H7 (cell line): ENCODE data around the gene KCNJ10. TPM values are rescaled to one million over a fixed set of nuclear protein-coding genes. Genes with fewer than 3 reads are reported as not detected.

Experiments used
- DNase-seq: peaks from one replicate; pipeline ENCODE4 v3.0.0; 2012
- H3K27me3 ChIP-seq: 2 replicates; pipeline ENCODE4 v1.6.0; 2011; ENCODE audit warnings: mild to moderate bottlenecking, low read length; ENCODE audit not compliant: control insufficient read depth, insufficient read depth
- H3K36me3 ChIP-seq: replicated peaks from 2 replicates; pipeline ENCODE4 v1.5.1; 2011; ENCODE audit warnings: low read length; ENCODE audit not compliant: control insufficient read depth, insufficient read depth
- H3K4me3 ChIP-seq: 2 replicates; pipeline ENCODE4 v1.5.1; 2011; ENCODE audit warnings: low read depth, mild to moderate bottlenecking, control low read depth, low read length, moderate library complexity; ENCODE audit not compliant: insufficient read depth
- total RNA-seq: library from RNA; depleted of rRNA; stranded (reverse); fragments of >200 nt; shearing (Covaris generic); gene quantifications from 2 replicates; pipeline ENCODE4 v1.2.3, GENCODE V29; 2014

The KCNJ10 gene
- total RNA-seq, 1 experiment from 2014 or later = not detected

DNA sequence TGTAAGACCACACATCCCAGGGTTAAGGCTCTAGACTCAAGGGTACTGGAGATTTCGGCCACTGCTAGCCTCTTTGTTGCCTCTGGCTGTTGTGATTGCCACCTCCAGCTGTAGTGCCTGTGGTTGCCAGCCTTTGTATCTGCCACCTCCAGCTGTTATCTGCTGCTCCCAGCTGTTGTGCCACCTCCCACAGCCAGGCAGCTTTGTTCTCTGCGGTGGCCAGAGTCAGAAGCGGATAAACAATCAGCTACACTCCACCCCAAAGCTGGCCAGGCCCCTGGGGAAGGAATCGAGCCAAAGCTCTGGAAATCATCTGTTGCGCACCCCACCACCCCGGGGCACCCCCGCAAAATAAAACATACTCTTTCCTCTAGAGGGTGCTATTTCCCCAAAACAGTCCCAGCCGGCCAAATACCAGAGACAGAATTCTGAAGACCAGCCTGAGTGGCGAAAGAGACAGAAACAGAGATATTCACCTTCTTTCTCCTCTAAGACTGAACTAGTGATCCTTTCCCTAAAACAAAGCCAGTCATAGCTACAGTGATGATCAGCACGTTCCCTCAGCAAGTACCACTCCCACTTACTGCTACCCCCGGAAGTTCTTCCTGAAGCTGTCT is 23.4 kb downstream of the KCNJ10 start:
- DNase-seq = peak; percentile 86
- no peaks in the 10 kb centered on the region for H3K36me3 ChIP-seq
- H3K4me3 ChIP-seq = no peak overlapping the region
- H3K27me3 ChIP-seq = peaks cover 13% of the 10 kb centered on the region; the same call in 1 of the 2 replicates

DNA sequence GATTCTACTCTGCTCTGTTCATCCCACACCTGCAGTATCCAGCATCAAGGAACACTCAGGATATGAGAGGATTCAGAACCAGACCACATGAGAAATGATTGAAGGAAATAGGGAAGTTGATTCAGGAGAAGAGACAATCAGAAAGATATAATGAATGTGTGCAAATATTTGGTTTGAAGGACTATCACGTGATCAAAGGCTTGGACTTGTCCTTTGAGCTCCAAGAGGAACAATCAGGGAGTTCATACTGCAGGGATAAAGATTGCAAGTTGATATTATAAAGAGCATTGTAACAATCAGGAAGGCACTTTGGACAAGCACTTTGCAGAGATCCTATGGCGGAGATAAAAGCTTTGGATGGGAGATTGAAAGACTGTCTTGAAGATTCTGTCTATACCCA is 24.3 kb downstream of the KCNJ10 start:
- H3K36me3 ChIP-seq = no peaks in the 10 kb centered on the region
- no peak for DNase-seq
- no peak overlapping the region for H3K4me3 ChIP-seq
- H3K27me3 ChIP-seq = peaks cover 13% of the 10 kb centered on the region; the same call in 1 of the 2 replicates

DNA sequence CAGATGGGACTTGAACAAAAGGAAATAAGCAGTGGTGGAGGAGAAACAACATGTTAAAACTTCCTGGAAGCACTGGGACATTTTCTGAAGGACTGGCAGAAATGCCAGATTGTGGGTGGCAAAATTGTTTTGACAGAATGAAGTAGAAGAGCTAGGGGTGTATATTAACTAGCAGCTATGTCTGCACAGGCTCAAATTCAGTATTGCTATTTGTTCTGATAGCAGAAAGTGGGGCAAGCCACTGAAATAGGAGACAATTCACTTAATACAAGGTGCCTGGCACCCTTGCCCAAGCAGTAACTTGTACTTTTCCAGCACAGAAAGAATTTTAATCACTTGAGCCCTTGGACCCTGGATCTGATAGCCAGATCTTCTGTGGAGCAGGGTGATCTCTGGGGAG is 26.4 kb downstream of the KCNJ10 start:
- Histone ChIP-seq H3K4me3 (no peak overlapping the region), H3K27me3 (peaks cover 13% of the 10 kb centered on the region; the same call in 1 of the 2 replicates), H3K36me3 (no peaks in the 10 kb centered on the region)
- no peak for DNase-seq

DNA sequence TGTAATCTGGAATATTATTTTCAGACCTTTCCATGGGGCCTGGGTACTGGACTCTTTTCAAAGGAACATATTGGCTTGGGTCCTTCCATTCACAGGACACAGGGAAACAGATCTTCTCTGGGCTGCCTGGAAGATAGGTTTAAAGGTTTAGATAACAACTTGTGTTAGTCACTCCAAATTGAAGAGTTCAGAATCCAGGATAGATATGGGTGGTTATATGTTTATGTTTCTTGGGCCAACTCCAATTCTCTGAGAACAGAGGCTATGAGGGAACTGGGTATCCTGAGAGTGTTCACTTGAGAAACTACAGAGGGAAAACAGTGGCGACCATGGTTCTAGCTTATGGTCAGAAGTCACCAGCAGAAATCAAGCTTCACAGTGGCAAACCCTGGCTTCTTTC is 29.5 kb downstream of the KCNJ10 start:
- DNase-seq = no peak
- Histone ChIP-seq H3K27me3 (no peaks in the 10 kb centered on the region; the same call in 1 of the 2 replicates), H3K36me3 (no peaks in the 10 kb centered on the region), H3K4me3 (no peak overlapping the region)

DNA sequence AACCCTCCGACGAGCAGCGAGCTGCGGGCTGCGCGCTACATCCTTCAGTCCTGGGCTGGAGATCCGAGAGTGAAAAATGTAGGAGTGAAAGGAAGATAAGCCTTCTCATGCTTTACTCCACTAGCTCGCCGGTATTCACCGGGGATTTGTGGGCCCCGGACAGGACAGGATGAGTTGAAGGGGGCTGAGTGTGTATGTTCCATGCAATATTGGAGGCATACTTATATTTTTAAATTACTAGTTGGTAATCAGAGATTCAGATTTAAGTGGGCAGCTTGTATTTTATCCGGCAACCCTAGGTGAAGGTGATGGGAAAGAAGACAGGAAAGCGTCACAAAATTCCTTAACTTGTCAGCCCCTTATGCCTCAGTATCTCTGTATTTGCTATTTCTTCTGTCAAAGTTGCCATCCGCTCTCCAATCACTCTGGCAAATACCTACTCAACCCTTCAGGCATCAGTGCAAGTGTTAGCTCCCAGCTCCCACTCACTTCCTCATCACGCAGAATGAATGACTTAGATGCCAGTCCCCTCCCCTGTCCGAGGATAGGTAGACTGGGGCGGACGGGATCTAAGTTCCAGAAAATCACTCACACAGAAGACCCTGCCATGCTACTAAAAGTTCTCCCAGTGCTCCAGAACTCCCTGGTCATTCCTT is 37.7 kb downstream of the KCNJ10 start:
- DNase-seq = peak; percentile 37
- peaks cover 11% of the 10 kb centered on the region; the same call in 1 of the 2 replicates for H3K27me3 ChIP-seq
- H3K4me3 ChIP-seq = peak overlapping the region; percentile 91
- H3K36me3 ChIP-seq = no peaks in the 10 kb centered on the region

DNA sequence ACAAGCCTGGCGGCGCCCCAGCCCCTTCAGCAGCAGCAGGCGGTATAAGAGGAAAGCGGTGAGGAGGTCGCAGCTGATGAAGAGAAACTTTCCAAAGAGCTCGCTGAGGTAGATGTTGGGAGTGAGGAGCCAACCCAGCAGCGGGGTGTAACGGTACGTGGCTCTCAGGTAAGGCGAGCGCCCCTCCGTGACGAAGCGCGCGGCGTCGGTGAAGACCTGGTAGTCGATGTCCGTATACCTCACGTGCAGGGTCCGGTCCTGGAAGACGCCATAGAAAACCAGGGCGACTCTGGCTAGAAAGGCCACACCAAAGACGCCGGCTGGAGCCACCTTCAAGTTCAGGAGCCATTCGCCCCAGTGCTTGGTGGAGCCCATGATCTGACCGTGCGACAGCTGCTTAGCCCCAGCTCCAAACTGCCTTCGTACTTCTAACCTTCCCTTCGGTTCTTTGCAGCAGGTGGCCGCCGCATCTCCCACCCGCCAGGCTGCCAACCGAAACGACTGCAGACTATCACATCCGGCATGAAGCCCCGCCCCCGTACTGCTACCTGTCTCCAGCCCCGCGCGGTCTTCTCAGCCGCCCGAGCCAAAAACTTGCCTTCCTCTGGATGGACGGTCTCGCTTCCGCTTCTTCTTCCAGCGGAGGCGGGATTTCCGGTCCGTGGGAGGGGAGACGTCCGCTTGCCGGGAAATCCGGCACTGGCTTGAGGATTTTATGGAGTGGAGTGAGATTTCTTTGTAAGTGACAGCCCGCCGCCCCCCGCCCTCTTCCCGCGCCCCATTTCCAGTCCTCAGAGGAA is 38.4 kb downstream of the KCNJ10 start, which contains the start of gene PIGM:
TSS of gene PIGM (minus strand) at position 626 of the 800 bp plus-strand sequence. CDS start at position 375, 251 bp downstream.
- H3K27me3 ChIP-seq = peaks cover 11% of the 10 kb centered on the region; the same call in 1 of the 2 replicates
- peak within 1 kb of the TSS; percentile 91 for H3K4me3 ChIP-seq
- DNase-seq = peak; percentile 95
- H3K36me3 ChIP-seq = no peaks in the 10 kb centered on the region

DNA sequence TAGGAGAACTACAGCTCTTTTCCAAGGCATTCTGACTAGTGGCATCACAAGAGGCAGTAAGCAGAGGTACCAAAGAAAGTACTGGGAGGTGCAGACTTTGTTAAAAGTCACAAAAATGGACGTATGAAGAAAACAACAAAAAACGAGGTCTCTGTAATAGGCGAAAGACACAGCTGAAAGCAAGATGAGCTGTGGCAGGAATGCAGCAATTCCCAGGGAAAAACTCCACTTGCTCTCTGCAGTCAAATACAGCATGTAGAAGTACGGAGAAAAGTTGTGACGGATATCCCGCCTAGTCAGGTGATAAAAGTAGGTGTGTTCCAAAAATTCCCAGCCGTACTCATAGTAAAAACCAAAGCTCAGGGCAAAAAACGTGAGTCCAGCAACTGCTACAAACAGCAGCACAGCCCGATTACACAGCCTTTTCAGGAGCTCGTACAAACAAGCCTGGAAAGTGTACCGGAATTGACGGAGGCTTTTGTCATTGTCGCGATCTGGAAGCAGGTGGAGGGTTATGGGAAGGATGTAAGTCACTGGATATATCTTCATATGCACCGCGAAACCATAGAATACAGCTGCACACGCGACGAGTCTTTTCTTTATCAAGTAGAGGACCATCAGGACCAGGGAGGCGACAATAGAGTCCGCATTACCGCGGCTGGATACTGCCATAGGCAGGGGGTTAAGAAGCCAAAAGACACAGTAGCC is 39.1 kb downstream of the KCNJ10 start:
- H3K27me3 ChIP-seq = peaks cover 11% of the 10 kb centered on the region; the same call in 1 of the 2 replicates
- H3K36me3 ChIP-seq = no peaks in the 10 kb centered on the region
- peak; percentile 44 for DNase-seq
- peak overlapping the region; percentile 91 for H3K4me3 ChIP-seq

DNA sequence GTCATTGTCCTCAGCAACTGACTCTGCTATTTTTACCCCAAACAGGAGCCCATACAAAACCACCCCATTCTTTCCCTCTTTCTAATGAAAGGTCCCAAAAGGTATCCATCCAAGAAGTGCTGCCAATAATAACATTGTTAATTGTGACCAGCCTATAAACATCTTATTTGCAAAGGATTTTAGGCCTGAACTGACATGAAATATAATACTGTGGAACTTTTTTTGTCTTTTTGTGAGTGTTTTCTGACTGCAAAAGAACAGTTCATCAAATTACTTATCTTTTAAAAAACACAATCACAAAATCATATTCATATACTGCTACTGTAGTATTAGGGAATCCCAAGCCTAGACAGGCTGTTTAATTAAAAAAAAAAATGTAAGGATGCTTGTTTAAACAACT is 41.5 kb downstream of the KCNJ10 start:
- no peaks in the 10 kb centered on the region for H3K36me3 ChIP-seq
- peaks cover 2% of the 10 kb centered on the region; the same call in 1 of the 2 replicates for H3K27me3 ChIP-seq
- no peak for DNase-seq
- H3K4me3 ChIP-seq = no peak overlapping the region

DNA sequence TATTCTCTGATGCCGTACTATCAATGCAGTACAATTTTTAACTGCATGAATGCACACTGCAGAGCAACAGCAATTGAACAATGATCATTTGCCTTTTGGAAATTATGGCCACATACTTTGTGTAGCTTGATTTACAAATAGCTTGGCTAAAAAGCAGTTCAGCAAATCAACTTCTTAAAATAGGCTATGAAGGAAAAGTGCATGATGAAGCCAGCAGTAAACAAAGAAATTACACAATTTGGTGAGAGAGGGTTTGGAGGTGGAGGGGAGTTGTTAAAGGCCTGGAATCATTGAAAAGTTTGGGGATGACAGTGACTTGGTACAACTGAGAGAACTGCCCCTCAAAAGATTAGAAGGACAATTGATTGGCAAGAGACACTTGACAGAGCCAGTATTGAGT is 44.6 kb downstream of the KCNJ10 start:
- H3K27me3 ChIP-seq = no peaks in the 10 kb centered on the region; the same call in 1 of the 2 replicates
- no peaks in the 10 kb centered on the region for H3K36me3 ChIP-seq
- no peak for DNase-seq
- no peak overlapping the region for H3K4me3 ChIP-seq

DNA sequence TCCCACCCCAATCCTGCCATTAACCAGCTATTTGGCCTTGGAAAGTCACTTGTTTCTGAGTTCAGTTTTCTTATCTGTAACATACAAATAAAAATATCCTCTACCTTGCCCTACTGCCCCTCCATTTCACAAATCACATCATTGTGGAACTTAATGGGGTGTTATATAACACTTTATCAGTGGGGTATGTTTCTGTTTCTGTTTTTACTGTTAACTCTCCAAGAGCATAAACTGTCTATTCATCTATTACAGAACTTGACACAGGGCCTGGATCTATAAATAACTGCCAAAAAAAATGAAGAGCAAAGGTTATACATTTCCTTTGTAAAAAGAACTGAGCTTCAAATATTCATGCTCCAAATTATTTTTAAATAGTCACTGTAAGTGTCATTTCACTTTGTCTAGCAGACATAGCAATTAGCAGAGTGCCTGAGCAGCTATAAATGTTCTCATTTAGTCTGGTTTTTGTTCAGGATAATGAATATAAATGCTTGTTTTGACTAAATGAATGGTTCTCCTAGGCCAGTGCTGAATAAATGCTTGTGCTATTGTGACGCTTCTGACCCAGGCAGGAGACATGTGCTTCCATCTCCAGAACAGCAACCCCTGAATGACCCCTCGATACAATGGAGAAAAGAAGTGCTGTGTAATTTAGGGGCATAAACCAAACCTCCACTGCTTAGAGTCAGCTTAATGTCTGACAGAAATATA is 45.6 kb downstream of the KCNJ10 start:
- Histone ChIP-seq H3K27me3 (no peaks in the 10 kb centered on the region; the same call in 1 of the 2 replicates), H3K36me3 (no peaks in the 10 kb centered on the region), H3K4me3 (no peak overlapping the region)
- no peak for DNase-seq

DNA sequence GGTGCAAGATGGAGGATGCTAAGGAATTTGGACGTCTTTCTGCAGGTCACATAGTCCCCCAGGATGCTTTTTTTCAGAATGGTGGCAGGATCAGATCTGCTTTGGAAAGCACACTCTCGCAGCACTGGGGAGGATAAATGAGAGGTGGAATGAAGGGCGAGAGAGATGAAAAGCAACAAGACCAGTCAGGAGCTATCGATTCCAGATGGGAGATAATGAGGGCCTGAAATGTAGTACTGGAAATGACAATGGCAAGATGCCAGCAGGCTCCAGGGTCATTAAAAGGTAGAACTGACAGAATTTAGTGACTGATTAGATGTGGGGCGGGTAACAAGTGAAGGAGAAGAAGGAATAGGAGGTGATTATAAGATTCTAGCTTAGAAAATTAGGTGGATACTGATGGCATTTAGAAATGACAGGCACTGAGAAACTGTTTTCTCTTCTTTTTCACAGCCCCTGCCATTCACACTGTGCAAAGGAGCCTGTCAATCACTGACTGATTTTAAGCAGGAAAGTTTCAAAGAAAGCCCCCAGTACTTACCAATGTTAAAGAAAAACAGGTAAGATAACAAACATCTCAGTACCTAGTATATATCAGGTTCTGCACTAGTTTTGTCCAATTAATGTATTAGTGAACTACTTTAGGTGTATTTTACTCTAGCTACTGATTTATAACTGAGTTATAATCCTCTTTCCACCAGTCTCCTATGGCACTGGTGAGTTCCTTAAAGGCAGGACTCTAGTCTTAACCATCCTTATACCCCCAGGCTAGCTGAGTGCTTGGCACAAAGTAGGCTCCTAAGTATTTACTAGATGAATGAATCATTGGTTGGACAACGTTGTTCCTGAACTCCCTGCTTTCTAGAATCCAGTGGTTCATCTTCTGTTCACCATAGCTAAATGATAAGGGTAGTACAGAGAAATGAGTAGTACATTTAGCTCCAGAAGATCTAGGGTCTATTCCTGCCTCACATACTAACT is 47.3 kb downstream of the KCNJ10 start:
- H3K36me3 ChIP-seq = no peaks in the 10 kb centered on the region
- H3K27me3 ChIP-seq = no peaks in the 10 kb centered on the region; the same call in 1 of the 2 replicates
- no peak overlapping the region for H3K4me3 ChIP-seq
- DNase-seq = no peak

DNA sequence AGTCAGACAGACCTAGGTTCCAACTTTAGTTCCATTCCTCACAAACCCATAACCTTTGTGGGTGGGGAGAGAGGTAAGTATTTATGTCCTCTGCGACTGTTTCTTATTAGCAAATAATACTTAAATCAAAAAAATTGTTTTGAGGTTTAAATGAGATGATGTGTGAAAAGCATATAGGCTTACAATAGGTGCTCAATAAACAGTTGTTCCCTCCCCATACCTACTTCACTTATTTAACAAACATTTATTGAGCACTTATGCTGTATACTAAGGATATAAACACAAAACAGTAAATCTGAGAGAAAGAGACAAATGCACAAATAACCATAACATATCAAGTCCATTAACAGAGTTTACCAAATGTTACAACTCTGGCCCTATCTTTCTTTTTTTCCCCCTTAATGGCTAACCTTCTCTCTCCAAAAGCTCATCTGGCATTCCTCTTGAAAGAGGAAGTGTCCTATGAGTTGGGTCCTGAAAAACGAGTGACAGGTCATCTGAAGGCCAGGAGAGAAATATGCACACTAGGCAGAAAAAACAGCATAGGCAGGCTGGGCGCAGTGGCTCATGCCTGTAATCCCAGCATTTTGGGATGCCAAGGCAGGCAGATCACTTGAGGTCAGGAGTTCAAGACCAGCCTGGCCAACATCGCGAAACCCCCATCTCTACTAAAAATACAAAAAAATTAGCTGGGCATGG is 48.4 kb downstream of the KCNJ10 start:
- Histone ChIP-seq H3K27me3 (no peaks in the 10 kb centered on the region; the same call in 1 of the 2 replicates), H3K36me3 (no peaks in the 10 kb centered on the region), H3K4me3 (no peak overlapping the region)
- DNase-seq = no peak
